ENCODE results near the gene SLC28A1. TPM values are rescaled to one million over a fixed set of nuclear protein-coding genes. Genes with fewer than 3 reads are reported as not detected.

The SLC28A1 gene
- total RNA-seq, 1 experiment from 2014 or later: not detected

GRCh38 chr15:84881520-84881830, 3.0 kb upstream of the SLC28A1 start:
- intact Hi-C loops (cut with micrococcal nuclease): no loop called here
- RAD21 ChIA-PET (ENCODE audit: low non-redundant PET in 1 of 2, low total read pairs in 2 of 2, uncharacterized antibody in 2 of 2, unreplicated experiment in 2 of 2): no interaction called here
- Histone ChIP-seq H3K27me3 (ENCODE audit: insufficient read depth, low read length) (no peaks in the 10 kb centered on the region), H3K4me1 (ENCODE audit: control insufficient read depth in 1 of 2, insufficient read depth in 2 of 2, low read length in 2 of 2) (peaks cover 0 to 9% of the 10 kb centered on the region in 2 experiments; a peak in 3 of 4 replicates), H3K79me2 (ENCODE audit: insufficient read depth, low read length) (no peaks in the 10 kb centered on the region), H3K27ac (ENCODE audit: low read depth, low read length) (no peak overlapping the region), H2AFZ (ENCODE audit: low read depth, low read length, poor library complexity, severe bottlenecking) (no peak overlapping the region), H4K20me1 (ENCODE audit: insufficient read depth) (no peaks in the 10 kb centered on the region), H3K4me3 (replicated peaks in 1 of 2; ENCODE audit: low read depth in 1 of 2, low read length in 2 of 2) (no peak overlapping the region), H3K9ac (ENCODE audit: low read length) (no peak overlapping the region), H3K9me2 (ENCODE audit: insufficient read depth) (no peaks in the 10 kb centered on the region), H3K36me3 (ENCODE audit: control insufficient read depth in 1 of 2, insufficient read depth in 2 of 2, low read length in 2 of 2) (no peaks in the 10 kb centered on the region), H3K9me3 (ENCODE audit: control insufficient read depth in 1 of 2, insufficient read depth in 1 of 2, low read depth in 1 of 2, low read length in 2 of 2) (no peaks in the 10 kb centered on the region), H3K4me2 (ENCODE audit: low read length) (no peak overlapping the region)
- no peak for ATAC-seq
- no peak for DNase-seq (ENCODE audit: low read depth, low spot score)
- BruUV-seq (replicated peaks): no TSS peak
- POLR2A ChIA-PET: no interaction called here
- CTCF ChIA-PET: no interaction called here
- TF ChIP-seq RAD21 (IDR thresholded peaks at IDR 0.05; ENCODE audit: low read depth) (no peak), POLR2AphosphoS5 (IDR thresholded peaks at IDR 0.05; ENCODE audit: low read depth, low read length) (no peak), SIN3A (IDR thresholded peaks at IDR 0.05; ENCODE audit: low read depth) (no peak), CTCF (IDR thresholded peaks at IDR 0.05 in 2 of 3, conservative IDR thresholded peaks at IDR 0.05 in 1 of 3; ENCODE audit: borderline replicate concordance in 1 of 3, insufficient read depth in 1 of 3, low read depth in 2 of 3, low read length in 2 of 3) (no peak), ZNF274 (IDR thresholded peaks at IDR 0.05; ENCODE audit: low read depth, low read length) (no peak), CBX3 (IDR thresholded peaks at IDR 0.05; ENCODE audit: low read depth) (no peak), SRF (IDR thresholded peaks at IDR 0.05; ENCODE audit: low read depth) (no peak), ZBTB33 (IDR thresholded peaks at IDR 0.05; ENCODE audit: extremely low read depth, insufficient replicate concordance, low read length) (no peak), POLR2A (IDR thresholded peaks at IDR 0.05; ENCODE audit: borderline replicate concordance, extremely low read depth, insufficient read depth, insufficient read length) (no peak), SP1 (IDR thresholded peaks at IDR 0.05; ENCODE audit: low read depth) (no peak)
